Measurements from ENCODE around the gene GNG12.

The GNG12 gene

GRCh38 chr1:67685558-67686266 is 147.6 kb downstream of the GNG12 start:
- TF ChIP-seq CTCF (IDR thresholded peaks at IDR 0.05; ENCODE audit: borderline replicate concordance, control extremely low read depth, extremely low read depth, insufficient read depth, missing control alignments) = no peak
- in situ Hi-C loops (cut with MboI; ENCODE audit: low sequenced_read_pairs, unreplicated experiment) = no loop called here
- peak; percentile 55 for DNase-seq (ENCODE audit: low spot score)

- in situ Hi-C loops (cut with MboI; ENCODE audit: low sequenced_read_pairs, unreplicated experiment) = no loop called here
- no peak for TF ChIP-seq CTCF (IDR thresholded peaks at IDR 0.05; ENCODE audit: borderline replicate concordance, control extremely low read depth, extremely low read depth, insufficient read depth, missing control alignments)
- peak; percentile 96 for DNase-seq (ENCODE audit: low spot score)
These were observed 148.2 kb downstream of the GNG12 start, which contains the start of gene GADD45A for GRCh38 chr1:67685067-67685557. Gene GADD45A (plus strand): TSS chr1:67685201. CDS start chr1:67685495, 294 bp downstream.

GRCh38 chr1:67684526-67685066 is 148.7 kb downstream of the GNG12 start:
- in situ Hi-C loops (cut with MboI; ENCODE audit: low sequenced_read_pairs, unreplicated experiment) = no loop called here
- no peak for DNase-seq (ENCODE audit: low spot score)
- TF ChIP-seq CTCF (IDR thresholded peaks at IDR 0.05; ENCODE audit: borderline replicate concordance, control extremely low read depth, extremely low read depth, insufficient read depth, missing control alignments) = no peak

- in situ Hi-C loops (cut with MboI; ENCODE audit: low sequenced_read_pairs, unreplicated experiment) = no loop called here
- DNase-seq (ENCODE audit: low spot score) = peak; percentile 35
- TF ChIP-seq CTCF (IDR thresholded peaks at IDR 0.05; ENCODE audit: borderline replicate concordance, control extremely low read depth, extremely low read depth, insufficient read depth, missing control alignments) = no peak
These were observed 149.3 kb downstream of the GNG12 start for GRCh38 chr1:67683766-67684525.

GRCh38 chr1:67683316-67683715 is 150.0 kb downstream of the GNG12 start:
- in situ Hi-C loops (cut with MboI; ENCODE audit: low sequenced_read_pairs, unreplicated experiment) = no loop called here

More at GRCh38 chr1:67683316-67683715, 150.0 kb downstream of the GNG12 start:
- no peak for TF ChIP-seq CTCF (IDR thresholded peaks at IDR 0.05; ENCODE audit: borderline replicate concordance, control extremely low read depth, extremely low read depth, insufficient read depth, missing control alignments)
- no peak for DNase-seq (ENCODE audit: low spot score)
